Bronchial epithelial cell (primary cell): ENCODE results near the gene CPA2. TPM values are rescaled to one million over a fixed set of nuclear protein-coding genes. Genes with fewer than 3 reads are reported as not detected.

ENCODE experiments used
- DNase-seq: peaks from one replicate; pipeline ENCODE4 v3.0.0-alpha.2; 2010; ENCODE audit warnings: low read depth
- FAIRE-seq: peaks from 2 replicates; lab custom pipeline; 2011; peaks lifted over from hg19 to GRCh38; lab: Jason Lieb, UNC
- H3K27me3 ChIP-seq: 2 replicates; pipeline ENCODE4 v1.5.1; 2011; ENCODE audit warnings: low read length; ENCODE audit not compliant: control insufficient read depth, insufficient read depth
- H3K36me3 ChIP-seq: 2 replicates; pipeline ENCODE4 v1.5.1; 2011; ENCODE audit warnings: low read length; ENCODE audit not compliant: control insufficient read depth, insufficient read depth
- H3K4me3 ChIP-seq: 2 replicates; pipeline ENCODE4 v1.5.1; 2011; ENCODE audit warnings: mild to moderate bottlenecking, low read depth, low read length, control low read depth
- CTCF ChIP-seq: IDR thresholded peaks from 2 replicates; pipeline ENCODE4 v1.5.1; 2011; ENCODE audit warnings: mild to moderate bottlenecking, moderate library complexity, low read length, control low read depth, inconsistent platforms; ENCODE audit not compliant: insufficient read depth, severe bottlenecking
- total RNA-seq: library from RNA; depleted of rRNA; stranded (reverse); fragments of >200 nt; gene quantifications from 2 replicates; pipeline ENCODE4 v1.2.1, GENCODE V29; 2014

Gene CPA2
- total RNA-seq, 1 donor from 2014 or later: not detected

GRCh38 chr7:130337410-130337971 lies 70.8 kb downstream of the CPA2 start:
- H3K4me3 ChIP-seq: no peak overlapping the region
- H3K36me3 ChIP-seq: no peaks in the 10 kb centered on the region
- TF ChIP-seq CTCF: no peak
- DNase-seq (no peak), FAIRE-seq (no peak)
- H3K27me3 ChIP-seq: no peaks in the 10 kb centered on the region

GRCh38 chr7:130338233-130338632 lies 71.6 kb downstream of the CPA2 start:
- Histone ChIP-seq H3K4me3 (no peak overlapping the region), H3K27me3 (no peaks in the 10 kb centered on the region), H3K36me3 (no peaks in the 10 kb centered on the region)
- FAIRE-seq (no peak), DNase-seq (no peak)
- no peak for TF ChIP-seq CTCF

Other genes starting within 250 kb of the CPA2 start
- 7.1 and 8.2 TPM in 2 replicates for gene ZC3HC1, start 215.5 kb upstream of the CPA2 start, total RNA-seq
- gene KLHDC10, start 196.3 kb upstream of the CPA2 start, total RNA-seq: 21.3 and 28.9 TPM in 2 replicates
- 7.4 and 9.5 TPM in 2 replicates for gene TMEM209, start 61.5 kb upstream of the CPA2 start, total RNA-seq
- not detected in 2 replicates for gene SSMEM1, start 59.0 kb upstream of the CPA2 start, total RNA-seq
- 5.3 and 5.6 TPM in 2 replicates for gene CPA4, start 26.3 kb downstream of the CPA2 start, total RNA-seq
- 0.13 TPM in 1 of 2 replicates, not detected in the other for gene CPA5, start 78.0 kb downstream of the CPA2 start, total RNA-seq
- not detected in 2 replicates for gene CPA1, start 113.6 kb downstream of the CPA2 start, total RNA-seq
- 3.1 and 4.2 TPM in 2 replicates for gene CEP41, start 174.2 kb downstream of the CPA2 start, total RNA-seq
- gene MEST, start 225.2 kb downstream of the CPA2 start, total RNA-seq: 6.4 and 11.8 TPM in 2 replicates